HepG2 (cell line): Measurements from ENCODE around the gene MYL9. TPM values are rescaled to one million over a fixed set of nuclear protein-coding genes. Genes with fewer than 3 reads are reported as not detected.

Experiments
- CEBPZ ChIP-seq: IDR thresholded peaks from 2 replicates; pipeline ENCODE4 v1.6.1; 2012; ENCODE audit warnings: low read length, improper control_type of control experiment
- CREBL2 ChIP-seq: sonication (generic); formaldehyde crosslinking; IDR thresholded peaks from 2 replicates; pipeline ENCODE4 v1.8.1; 2023; ENCODE audit warnings: missing genetic modification reagents, mild to moderate bottlenecking, borderline replicate concordance
- ETS1 ChIP-seq: sonication (generic); formaldehyde crosslinking; IDR thresholded peaks from 2 replicates; pipeline ENCODE4 v1.4.0; 2020; ENCODE audit warnings: missing genetic modification reagents
- GLMP ChIP-seq: sonication (generic); formaldehyde crosslinking; IDR thresholded peaks from 2 replicates; pipeline ENCODE4 v1.9.0; 2021; ENCODE audit warnings: missing genetic modification reagents, mild to moderate bottlenecking, borderline replicate concordance
- HNRNPK ChIP-seq: fragments of 200-400 bp; formaldehyde crosslinking; IDR thresholded peaks from 2 replicates; pipeline ENCODE4 v1.6.1; 2018; ENCODE audit warnings: low read length, low read depth, moderate library complexity, mild to moderate bottlenecking; ENCODE audit not compliant: poor library complexity, severe bottlenecking
- RAD21 ChIP-seq: fragments of 450-650 bp; formaldehyde crosslinking; IDR thresholded peaks from 2 replicates; pipeline ENCODE4 v1.5.0; 2020; ENCODE audit warnings: mild to moderate bottlenecking
- SMC3 ChIP-seq: IDR thresholded peaks from 2 replicates; pipeline ENCODE4 v1.6.1; 2011; ENCODE audit warnings: low read length, improper control_type of control experiment
- STAT6 ChIP-seq: sonication (generic); formaldehyde crosslinking; IDR thresholded peaks from 2 replicates; pipeline ENCODE4 v1.4.0; 2020; ENCODE audit warnings: missing genetic modification reagents, mild to moderate bottlenecking, borderline replicate concordance
- TCF7 ChIP-seq: sonication (generic); IDR thresholded peaks from 2 replicates; pipeline ENCODE4 v1.6.1; 2016; ENCODE audit warnings: antibody characterized with exemption, low read depth
- ZNF263 ChIP-seq: sonication (generic); formaldehyde crosslinking; IDR thresholded peaks from 2 replicates; pipeline ENCODE4 v1.4.0; 2020; ENCODE audit warnings: missing genetic modification reagents
- ZNF30 ChIP-seq: sonication (generic); formaldehyde crosslinking; IDR thresholded peaks from 2 replicates; pipeline ENCODE4 v1.5.0; 2020; ENCODE audit warnings: mild to moderate bottlenecking, missing genetic modification reagents
- ZNF460 ChIP-seq: sonication (generic); formaldehyde crosslinking; IDR thresholded peaks from 2 replicates; pipeline ENCODE4 v1.5.1; 2020; ENCODE audit warnings: missing genetic modification reagents, mild to moderate bottlenecking, borderline replicate concordance
- ZNF850 ChIP-seq: sonication (generic); formaldehyde crosslinking; conservative IDR thresholded peaks from 2 replicates; pipeline ENCODE4 v1.9.0; 2021; ENCODE audit warnings: mild to moderate bottlenecking, missing genetic modification reagents
- polyA plus RNA-seq, 8 experiments: library from polyadenylated mRNA; depleted of rRNA in 3 of 8; stranded (reverse) in 7 of 8; unstranded in 1 of 8; fragments of >200 nt; fragmentation: Illumina TruSeq in 4 of 8; extraction: Trizol in 4 of 8; gene quantifications; 2 replicates each; pipeline versions ENCODE4 v1.2.1 to v1.2.3, GENCODE V29; 2011 to 2016; ENCODE audit warnings: low read depth in 4 of 8, missing spikeins in 1 of 8, mixed read lengths in 1 of 8; ENCODE audit not compliant: insufficient read depth in 1 of 8
- total RNA-seq, 5 experiments: library from RNA; depleted of rRNA; stranded (reverse); fragments of >200 nt; fragmentation: Illumina TruSeq; extraction: Trizol; gene quantifications; 2 replicates each; pipeline ENCODE4 v1.2.3, GENCODE V29; 2016; ENCODE audit warnings: low read depth in 1 of 5
- TF ChIP-seq, protein P1 (sequence below): sonication (generic); formaldehyde crosslinking; IDR thresholded peaks from 2 replicates; pipeline ENCODE4 v1.8.0; 2022; ENCODE audit warnings: mild to moderate bottlenecking, missing genetic modification reagents, moderate library complexity
- TF ChIP-seq, protein P2 (sequence below): IDR thresholded peaks from 2 replicates; pipeline ENCODE4 v1.6.1; 2012; ENCODE audit warnings: low read depth, low read length, improper control_type of control experiment

Gene MYL9
- total and polyA plus RNA-seq, 2 of the 13 experiments (the other 11 are each of a cell fraction or from before 2014, with no cell fraction given), result 0.87 to 2.2 TPM

DNA sequence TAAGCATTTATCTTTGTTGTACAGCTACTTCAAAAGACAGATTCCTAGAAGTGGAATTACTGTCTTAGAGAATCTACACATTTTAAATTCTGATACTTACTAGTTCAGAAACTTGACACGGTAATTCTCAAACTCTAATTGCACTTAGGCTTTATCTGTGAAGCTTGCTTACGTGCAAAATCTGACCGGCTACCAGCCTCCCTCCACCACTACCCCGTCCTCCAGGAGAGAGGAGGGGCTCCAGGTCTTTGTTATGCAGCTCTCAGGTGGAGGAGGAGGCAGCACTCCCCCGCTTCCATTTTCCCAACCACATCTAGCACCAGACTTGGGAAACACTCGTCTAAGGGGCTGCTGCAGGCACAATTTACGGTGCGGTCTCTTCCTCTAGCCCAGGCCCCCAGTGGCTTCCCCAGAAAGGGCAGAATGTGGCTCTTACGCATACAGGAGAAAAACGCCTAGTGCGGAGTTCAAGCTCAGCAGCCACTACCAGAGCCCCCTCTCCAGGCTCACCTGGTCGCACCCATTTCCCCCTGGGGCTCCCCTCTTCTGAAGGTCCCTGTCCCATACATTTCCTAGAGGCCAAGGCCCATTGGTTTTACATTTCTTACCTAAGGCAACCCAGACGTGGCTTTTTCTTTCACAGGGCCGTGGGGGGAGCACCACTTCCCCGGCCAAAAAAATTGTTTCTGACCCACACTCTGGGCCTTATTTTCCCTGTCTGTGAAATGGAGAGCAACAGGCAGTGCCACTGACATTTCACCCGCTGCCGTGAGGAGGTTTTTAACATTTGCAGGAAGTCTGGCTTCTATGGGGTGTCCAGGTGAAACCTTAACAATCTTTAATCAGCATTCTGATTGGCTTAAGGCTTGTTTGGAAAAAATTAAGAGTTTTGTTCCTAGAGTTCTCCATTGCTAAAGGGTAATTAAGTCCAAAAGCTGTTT lies 30.5 kb downstream of the MYL9 start (continued):
- TF ChIP-seq CEBPZ, result no peak
- no peak for TF ChIP-seq ZNF460 (CRISPR knock-in tag)
- no peak for TF ChIP-seq HNRNPK
- TF ChIP-seq, protein P1, sequence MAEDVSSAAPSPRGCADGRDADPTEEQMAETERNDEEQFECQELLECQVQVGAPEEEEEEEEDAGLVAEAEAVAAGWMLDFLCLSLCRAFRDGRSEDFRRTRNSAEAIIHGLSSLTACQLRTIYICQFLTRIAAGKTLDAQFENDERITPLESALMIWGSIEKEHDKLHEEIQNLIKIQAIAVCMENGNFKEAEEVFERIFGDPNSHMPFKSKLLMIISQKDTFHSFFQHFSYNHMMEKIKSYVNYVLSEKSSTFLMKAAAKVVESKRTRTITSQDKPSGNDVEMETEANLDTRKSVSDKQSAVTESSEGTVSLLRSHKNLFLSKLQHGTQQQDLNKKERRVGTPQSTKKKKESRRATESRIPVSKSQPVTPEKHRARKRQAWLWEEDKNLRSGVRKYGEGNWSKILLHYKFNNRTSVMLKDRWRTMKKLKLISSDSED, result no peak
- no peak; the same call in 1 of the 2 replicates for TF ChIP-seq CREBL2 (CRISPR knock-in tag)
- no peak for TF ChIP-seq GLMP (CRISPR knock-in tag)
- no peak for TF ChIP-seq ZNF30
- TF ChIP-seq, protein P2, sequence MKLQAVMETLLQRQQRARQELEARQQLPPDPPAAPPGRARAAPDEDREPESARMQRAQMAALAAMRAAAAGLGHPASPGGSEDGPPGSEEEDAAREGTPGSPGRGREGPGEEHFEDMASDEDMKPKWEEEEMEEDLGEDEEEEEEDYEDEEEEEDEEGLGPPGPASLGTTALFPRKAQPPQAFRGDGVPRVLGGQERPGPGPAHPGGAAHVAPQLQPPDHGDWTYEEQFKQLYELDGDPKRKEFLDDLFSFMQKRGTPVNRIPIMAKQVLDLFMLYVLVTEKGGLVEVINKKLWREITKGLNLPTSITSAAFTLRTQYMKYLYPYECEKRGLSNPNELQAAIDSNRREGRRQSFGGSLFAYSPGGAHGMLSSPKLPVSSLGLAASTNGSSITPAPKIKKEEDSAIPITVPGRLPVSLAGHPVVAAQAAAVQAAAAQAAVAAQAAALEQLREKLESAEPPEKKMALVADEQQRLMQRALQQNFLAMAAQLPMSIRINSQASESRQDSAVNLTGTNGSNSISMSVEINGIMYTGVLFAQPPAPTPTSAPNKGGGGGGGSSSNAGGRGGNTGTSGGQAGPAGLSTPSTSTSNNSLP, result no peak
- TF ChIP-seq STAT6 (CRISPR knock-in tag), result no peak; the same call in 1 of the 2 replicates
- TF ChIP-seq TCF7, result no peak
- no peak for TF ChIP-seq ZNF850 (CRISPR knock-in tag)
- TF ChIP-seq ZNF263, result peak; percentile 39
- no peak for TF ChIP-seq ETS1 (CRISPR knock-in tag)
- TF ChIP-seq SMC3, result no peak
- peak; percentile 59 for TF ChIP-seq RAD21 (CRISPR knock-in tag)
